GM21390 (cell line): ENCODE results near the gene FXYD5.
"Not testable (repeated sequence)": the region's sequence is repeated elsewhere in the genome, so short reads cannot be mapped to it uniquely, and the experiment has no call there.

Source experiments
- ATAC-seq: cut with Tn5 transposase; IDR thresholded peaks from one replicate; pipeline ENCODE4 v1.9.1; 2021; ENCODE audit not compliant: unreplicated experiment

FXYD5 gene

DNA sequence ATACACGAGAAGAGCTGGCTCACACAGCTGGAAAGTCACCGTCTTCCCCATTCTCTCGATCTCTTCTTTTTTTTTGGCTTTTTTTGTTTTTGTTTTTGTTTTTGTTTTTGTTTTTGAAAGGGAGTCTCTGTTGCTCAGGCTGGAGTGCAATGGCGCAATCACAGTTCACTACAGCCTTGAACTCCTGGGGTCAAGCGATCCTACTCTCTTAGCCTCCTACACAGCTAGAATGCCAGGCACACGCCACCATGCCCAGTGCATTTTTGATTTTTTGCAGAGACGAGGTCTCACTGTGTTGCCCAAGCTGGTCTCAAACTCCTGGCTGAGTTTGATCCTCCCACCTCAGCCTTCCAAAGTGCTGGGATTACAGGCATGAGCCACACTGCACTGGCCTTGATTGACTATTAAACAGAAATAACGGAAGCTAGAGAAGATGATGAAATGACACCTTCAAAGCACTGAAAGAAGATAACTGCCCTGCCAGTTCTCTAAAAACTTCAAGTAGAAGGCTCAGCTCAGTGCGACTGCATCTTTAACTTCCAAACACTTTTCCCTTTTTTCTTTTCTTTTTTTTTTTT is 34.9 kb upstream of the FXYD5 start:
- ATAC-seq = no peak

DNA sequence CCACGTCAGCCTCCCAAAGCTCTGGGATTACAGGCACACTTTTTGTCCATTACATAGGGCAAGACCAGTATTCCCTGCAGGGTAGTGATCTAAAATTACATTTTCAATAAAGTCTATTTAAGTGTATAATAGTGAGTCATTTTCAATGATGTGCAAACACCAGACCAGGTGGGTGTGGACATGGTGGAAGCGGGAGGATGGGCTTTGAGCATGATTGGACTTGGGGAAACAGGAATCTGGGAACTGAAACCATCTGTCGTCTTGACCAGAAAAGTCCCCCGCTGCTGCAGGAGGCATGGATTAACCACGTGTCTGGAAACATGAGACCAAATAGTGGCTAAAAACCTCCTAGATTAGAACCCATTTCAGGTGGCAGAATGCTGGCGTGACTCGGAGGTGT is 34.0 kb upstream of the FXYD5 start:
- no peak for ATAC-seq

DNA sequence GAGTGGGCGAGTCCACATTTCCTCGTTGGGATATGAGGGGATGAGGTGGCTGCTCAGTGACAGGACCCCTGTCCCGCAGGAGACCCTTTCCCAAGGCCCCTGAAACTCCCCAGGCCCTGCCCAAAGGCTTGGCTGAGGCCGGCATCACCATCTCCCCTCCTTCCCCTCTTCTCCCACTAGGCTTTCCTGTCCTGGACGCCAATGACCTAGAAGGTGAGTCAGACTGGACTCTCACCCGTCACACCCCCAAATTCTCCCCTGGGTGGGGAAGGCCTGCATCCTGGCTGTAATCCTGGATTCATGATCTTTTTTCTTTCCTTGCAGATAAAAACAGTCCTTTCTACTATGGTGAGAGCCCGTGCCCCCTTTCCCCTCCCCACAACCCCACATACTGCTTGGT is 33.6 kb upstream of the FXYD5 start:
- ATAC-seq = no peak

DNA sequence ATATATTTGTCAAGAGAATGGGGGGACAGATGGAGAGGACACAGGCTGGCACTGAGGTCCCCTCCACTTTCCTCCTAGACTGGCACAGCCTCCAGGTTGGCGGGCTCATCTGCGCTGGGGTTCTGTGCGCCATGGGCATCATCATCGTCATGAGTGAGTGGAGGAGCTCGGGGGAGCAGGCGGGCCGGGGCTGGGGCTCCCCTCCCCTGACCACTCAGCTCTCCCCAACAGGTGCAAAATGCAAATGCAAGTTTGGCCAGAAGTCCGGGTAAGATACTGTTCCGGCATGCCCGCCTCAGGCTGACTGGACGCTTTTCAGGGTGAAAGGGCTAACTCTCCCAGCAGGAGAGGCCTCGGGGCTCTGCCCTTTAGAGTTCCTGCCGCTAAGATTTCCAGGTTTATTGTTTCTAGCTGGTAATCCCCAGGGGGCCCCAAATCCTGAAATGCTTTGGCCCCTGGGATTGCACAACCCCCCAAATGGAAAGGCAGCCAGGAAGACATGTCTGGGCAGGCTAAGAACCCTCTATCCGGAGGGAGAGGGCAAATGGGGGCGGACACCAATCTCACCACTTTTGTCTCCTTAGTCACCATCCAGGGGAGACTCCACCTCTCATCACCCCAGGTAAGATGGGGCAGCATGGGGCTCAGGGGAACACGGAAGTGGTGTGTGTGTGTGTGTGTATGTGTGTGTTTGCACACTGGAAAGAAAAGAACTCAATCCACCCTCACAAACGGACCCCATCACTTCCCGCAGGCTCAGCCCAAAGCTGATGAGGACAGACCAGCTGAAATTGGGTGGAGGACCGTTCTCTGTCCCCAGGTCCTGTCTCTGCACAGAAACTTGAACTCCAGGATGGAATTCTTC is 31.6 kb upstream of the FXYD5 start:
- no peak for ATAC-seq

DNA sequence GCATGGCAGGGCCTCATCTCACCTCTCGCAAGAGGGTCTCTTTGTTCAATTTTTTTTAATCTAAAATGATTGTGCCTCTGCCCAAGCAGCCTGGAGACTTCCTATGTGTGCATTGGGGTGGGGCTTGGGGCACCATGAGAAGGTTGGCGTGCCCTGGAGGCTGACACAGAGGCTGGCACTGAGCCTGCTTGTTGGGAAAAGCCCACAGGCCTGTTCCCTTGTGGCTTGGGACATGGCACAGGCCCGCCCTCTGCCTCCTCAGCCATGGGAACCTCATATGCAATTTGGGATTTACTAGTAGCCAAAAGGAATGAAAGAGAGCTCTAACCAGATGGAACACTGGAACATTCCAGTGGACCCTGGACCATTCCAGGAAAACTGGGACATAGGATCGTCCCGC is 31.0 kb upstream of the FXYD5 start:
- ATAC-seq = no peak

DNA sequence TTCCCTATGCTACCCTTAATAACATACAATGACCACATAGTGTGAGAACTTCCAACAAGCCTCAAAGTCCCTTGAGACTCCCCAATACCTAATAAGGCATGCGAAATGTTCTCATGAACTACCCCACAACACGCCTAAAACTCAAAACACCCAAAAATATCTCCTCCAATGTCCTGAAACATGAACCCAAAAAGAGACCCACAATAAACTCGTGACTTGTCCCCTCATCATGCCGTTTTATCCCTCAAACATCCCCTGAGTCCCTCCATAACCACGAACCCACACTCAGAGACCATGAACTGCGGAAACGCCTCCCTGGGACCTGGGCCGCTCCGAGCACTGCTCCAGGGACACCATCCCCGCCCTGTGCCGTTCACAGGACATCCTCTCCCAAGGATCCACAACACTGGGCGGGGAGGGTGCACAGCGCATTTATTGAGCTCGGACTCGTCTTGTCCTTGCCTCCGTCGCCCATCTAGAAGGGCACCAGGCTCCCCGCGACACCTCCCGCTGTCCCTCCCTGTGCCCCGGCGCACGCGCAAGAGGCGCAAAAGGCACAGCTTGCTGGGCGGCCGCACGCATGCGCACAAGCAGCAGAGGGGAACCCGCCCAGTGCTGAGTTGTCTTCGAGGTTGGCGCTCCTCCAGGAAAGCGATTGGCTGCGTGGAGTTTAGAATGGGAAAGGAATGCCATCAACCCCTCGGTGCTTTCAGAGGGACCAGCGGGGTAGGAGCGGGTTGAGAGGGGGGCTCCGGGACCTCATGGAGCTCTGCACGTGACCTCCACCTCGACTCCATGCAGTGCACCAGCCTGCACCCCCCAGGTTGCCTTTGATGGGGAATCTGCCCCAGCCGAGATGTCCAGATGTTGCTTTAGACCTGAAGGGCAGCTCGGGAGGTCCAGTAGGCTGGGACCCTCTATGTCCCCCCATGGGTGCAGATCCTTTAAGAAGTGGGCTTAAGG is 30.2 kb upstream of the FXYD5 start:
- no peak for ATAC-seq

DNA sequence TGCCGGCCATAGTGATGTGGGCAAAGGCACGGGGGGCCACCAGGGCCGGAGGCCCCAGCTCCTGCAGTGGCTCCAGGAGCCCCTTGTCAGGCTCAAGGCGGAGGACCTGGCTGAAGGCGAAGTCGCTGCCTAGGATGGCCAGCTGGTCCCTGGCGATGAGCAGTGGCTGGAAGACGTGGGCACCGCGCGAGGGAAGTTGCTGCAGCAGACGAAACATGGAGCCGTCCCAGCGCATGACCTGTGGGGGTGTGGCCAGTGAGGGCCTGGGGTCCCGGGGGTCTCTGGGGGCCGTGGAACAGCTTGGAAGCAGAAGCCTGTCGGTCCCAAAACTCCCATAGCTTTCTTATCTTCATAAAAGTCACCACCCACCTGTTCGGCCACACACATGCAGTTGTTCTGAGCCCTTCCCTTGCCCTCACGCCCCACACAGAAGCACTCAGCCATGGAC is 29.2 kb upstream of the FXYD5 start:
- no peak for ATAC-seq

DNA sequence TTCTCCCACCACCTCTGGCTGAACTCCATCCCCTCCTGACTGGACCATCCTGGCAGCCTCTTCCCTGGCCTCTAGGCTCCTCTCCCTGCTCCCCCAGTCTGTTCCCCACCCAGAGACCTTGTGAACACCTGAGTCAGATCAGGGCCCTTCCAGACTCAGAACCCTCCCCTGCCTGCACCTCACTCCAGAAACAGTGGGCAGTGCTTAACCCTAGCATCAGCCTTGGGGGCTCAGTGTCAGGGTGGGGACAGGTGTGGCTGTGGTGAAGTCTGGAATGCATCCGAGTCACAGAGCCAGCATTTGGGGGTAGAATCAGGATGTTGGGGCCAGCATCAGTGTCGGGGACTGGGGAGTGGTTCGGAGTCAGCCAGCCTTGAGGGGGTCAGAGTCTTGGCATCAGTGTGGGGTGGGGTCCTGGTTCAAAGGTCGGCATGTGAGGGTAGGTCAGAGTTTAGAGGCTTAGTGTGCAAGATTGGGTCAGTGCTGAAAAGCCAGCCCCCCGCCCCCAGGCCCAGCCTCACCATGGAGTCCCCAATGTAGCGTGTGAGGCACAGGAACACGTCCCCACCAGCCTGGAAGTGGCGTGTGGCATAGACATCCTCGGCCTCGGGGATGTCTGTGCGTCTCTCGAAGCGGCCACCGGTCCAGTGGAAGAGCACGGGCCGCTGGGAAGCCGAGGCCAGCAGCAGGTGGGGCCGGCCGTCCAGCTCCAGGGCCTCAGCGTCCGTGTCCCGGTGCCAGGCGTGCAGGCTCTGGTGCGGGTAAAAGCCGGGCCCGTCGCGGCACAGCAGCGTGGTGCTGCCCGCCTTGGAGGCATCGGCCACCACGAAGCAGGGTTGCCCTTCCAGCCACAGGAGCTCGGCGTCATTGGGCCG is 28.5 kb upstream of the FXYD5 start:
- no peak for ATAC-seq

DNA sequence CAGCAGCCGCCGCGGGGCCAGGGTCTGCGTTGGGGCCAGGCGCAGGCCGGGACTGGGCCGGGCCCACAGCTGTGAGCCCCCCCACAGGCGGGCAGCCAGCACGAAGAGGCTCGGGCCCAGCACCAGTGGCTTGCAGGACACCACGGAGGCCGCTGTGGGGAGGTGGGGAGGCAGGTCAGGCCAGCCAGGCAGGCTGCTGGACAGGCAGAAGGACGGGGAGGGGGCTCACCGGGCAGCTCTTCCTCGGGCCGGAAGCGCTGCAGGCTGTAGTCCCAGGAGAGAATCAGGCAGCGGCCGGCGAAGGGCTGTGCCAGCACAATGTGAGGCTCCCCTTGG is 27.9 kb upstream of the FXYD5 start:
- no peak for ATAC-seq

DNA sequence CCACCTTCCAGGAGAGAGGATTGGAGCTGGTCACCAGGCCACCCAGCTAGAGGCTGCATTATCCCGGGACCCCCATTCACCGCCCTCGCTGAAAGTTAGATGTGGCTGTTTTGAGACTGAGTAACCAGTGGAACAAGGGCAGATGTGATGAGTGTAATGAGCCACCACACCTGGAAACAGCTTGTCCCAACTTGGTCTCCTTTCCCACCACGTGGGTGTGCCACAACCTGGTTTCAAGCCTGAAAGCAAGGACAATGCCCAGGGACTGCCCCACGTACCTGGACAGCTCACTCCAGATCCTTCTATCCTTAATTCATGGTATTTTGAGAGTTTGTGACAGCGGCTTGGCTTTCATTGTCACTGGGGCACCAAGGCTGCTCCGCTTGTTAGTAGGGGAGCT is 26.7 kb upstream of the FXYD5 start:
- ATAC-seq = no peak

DNA sequence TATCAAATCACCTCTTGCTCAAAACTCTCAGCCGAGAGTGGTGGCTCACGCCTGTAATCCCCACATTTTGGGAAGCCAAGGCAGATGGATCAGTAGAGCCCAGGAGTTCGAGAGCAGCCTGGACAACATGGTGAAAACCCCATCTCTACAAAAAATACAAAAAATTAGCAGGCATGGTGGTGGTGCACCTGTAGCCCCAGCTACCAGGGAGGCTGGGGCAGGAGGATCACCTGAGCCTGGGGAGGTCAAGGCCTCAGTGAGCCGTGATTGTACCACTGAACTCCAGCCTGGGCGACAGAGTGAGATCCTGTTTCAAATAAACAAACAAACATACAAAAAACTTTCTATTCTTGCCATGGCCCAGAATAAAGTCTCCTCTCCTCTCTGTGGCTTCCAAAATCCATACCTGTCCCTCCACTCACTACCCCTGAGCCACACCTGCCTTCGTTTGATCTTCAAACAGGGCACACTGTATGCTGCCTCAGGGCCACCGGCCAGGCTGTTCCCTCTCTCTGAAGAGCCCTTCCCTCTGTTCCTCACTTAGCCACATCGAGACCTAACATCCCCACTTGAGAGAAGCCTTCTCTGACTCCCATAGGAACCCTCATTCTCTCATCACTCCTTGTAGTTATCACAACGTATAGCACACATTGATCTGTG is 26.0 kb upstream of the FXYD5 start:
- ATAC-seq = no peak

DNA sequence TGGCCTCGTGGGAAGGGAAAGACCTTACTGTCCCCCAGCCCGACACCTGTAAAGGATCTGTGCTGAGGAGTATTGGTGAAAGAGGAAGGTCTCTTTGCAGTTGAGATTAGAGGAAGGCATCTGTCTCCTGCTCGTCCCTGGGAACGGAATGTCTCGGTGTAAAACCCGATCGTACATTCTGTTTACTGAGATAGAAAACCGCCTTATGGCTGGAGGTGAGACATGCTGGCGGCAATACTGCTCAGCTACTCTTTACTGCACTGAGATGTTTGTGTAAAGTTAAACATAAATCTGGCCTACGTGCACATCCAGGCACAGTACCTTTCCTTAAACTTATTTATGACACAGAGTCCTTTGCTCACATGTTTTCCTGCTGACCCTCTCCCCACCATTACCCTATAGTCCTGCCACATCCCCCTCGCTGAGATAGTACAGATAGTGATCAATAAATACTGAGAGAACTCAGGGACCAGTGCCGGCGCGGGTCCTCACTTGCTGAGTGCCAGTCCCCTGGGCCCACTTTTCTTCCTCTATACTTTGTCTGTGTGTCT is 24.7 kb upstream of the FXYD5 start:
- ATAC-seq = not testable (repeated sequence)

DNA sequence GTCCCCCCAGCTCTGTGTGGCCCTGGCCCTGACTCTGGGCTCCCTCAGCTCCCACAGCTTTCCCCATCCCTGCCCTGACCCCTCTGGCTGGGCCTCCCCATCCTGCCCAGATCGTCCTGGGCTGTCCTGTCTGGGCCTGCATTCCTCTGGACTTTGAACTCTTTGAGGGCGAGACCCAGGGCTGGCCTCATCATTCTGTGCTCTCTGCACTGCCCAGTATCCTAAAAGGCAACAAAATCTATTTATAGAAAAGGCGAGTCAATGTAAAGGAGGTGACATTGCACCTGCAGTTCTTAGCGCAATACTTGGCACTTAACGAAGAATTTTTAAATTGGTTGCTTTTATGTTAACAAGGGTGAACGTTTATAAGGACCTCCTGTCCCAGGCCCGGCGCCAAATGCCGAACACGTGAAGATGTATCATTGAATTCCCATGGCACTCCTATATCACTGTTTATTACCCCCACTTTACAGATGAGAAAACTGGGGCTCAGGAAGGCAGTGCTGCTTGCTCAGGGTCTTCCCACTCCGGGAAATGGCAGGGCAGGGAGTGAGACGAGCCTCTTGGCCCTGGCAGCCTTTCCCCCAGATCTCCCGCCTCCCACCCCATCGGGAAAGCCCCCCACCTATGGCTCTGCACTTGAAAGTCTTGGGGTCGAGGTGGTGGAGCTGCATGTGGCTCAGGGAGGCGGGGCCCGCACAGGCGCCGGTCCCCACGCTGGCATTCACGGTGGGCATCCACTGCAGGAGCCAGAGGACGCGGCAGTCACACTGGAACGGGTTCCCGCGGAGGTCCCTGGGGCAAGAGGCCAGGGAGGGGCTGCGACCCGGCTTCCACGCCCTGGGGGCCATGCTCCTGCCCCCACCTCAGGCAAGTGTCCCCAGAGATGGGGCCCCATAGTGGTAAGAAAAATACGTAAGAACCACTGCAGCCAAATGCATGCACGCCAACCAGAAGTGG is 23.5 kb upstream of the FXYD5 start:
- no peak for ATAC-seq

DNA sequence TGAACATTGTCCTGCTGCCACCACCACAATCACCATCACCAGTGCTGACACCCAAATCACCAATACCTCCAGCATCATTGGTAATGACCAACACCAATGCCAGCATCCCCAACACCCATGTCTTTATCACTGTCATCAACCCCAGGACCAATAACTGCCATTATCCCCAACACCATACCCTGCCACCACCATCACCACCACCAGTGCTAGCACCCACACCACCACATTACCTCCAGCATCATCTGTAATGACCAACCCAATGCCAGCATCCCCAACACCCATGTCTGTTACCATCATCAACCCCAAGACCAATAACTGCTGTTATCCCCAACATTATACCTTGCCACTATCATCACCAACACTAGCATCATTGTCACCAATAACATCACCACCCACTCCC is 22.3 kb upstream of the FXYD5 start:
- ATAC-seq = no peak

DNA sequence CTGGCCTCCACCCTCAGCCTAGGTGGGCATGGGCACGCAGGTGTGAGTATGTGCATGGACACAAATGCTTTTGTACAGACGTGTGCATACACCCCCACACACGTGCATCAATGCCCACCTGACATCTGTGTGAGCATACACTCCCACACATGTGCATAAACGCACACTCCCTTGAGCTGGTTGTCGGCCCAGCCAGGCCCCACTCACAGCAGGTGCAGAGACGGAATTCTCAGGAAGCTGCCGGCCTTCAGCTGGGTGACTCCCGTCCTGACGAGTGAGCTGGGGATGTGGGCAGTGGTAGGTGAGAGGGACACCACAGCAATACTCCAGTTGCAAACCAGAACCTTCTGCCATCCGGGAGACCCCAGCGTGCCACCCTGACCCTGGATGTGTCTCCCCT is 20.7 kb upstream of the FXYD5 start:
- ATAC-seq = no peak

DNA sequence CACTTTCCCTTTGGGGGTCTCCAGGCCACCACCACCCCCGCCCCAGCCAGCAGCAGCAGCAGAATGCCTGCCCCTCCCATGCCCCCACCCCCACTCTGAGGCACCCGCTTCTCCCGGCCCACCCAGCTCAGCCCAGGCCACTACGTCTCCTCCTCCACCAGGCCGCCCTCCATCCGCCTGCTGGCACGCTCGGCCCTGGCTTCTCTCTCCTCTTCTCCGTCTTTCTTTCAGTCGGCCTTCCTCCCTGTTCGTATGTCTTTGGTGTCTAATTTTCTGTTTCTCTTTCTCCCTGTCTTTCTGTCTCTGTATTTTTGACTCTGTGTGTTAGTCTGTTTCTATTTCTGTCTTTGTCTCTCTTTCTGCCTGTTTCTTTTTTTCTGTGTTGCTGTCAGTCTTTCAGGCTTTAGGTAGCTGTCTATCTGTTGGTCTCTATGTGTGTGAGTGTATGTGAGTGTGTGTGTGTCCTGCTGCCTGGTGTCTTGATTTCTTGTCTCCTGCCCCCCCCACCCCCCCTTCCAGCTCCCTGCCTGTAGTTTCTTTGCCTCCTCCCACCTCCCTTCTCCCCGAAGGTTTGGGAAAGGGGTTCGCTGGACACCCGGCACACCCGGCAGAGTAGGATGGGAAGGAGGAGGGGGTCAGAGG is 19.8 kb upstream of the FXYD5 start, which contains the start of gene LGI4:
Gene LGI4, minus strand, starts transcription at position 459 of the 642 bp plus-strand sequence. Its CDS starts 379 bp downstream, at position 80.
- ATAC-seq = no peak

DNA sequence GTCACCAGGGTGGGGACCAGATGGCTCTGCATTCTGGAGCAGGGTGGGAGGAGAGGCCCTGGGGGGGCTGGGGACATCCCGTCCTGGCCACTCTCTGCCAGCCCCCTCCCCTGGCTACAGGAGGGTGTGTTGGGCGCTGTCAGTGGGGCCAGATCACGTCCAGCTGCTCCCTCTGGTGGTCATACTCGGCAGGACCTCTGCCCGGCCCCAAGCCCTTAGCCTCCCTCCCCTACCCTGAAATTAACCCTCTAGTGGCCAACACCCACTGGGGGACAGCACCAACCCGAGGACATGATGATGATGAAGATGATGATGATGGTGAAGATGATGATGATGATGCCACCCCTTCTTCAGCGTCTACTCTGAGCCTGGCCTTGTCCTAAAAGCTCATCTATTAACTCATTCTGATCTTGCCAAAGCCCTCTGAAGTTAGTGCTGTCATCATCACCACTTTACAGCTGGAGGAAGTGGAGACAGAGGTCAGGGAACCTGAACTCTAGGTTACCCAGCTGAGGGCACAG is 19.1 kb upstream of the FXYD5 start:
- ATAC-seq = no peak

DNA sequence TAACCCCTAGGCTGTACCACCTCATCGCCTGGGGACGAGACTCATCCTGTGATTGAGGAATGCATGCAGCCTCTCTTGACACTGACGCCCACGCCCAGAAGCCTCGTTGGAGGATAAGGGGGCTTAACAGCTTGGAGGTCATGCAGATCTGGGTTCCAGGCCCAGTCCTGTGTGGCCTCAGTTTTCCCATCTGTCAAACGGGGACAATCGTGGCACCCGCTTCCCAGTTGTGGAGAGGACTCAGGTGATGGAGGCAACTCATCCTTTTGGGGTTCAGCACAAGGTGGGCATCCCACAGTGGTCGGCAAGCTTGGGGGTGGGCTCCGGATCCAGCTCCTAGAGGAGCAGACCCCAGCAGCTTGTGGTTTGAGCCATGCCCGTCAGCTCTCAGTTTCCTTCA is 18.3 kb upstream of the FXYD5 start:
- no peak for ATAC-seq
